Kidney epithelial cell (primary cell): Measurements from ENCODE around the gene INPP5A. TPM values are rescaled to one million over a fixed set of nuclear protein-coding genes. Genes with fewer than 3 reads are reported as not detected.

ENCODE experiments used
- DNase-seq: peaks from one replicate; pipeline ENCODE4 v3.0.0-alpha.2; 2010; ENCODE audit warnings: low read depth
- H3K27me3 ChIP-seq: 2 replicates; pipeline ENCODE4 v1.6.0; 2011; ENCODE audit warnings: low read length; ENCODE audit not compliant: control insufficient read depth, insufficient read depth
- H3K36me3 ChIP-seq: 2 replicates; pipeline ENCODE4 v1.5.1; 2011; ENCODE audit warnings: low read length; ENCODE audit not compliant: control insufficient read depth, insufficient read depth
- H3K4me3 ChIP-seq: 2 replicates; pipeline ENCODE4 v1.5.1; 2011; ENCODE audit warnings: low read depth, mild to moderate bottlenecking, control low read depth, low read length
- CTCF ChIP-seq: IDR thresholded peaks from 2 replicates; pipeline ENCODE4 v1.5.1; 2011; ENCODE audit warnings: mild to moderate bottlenecking, moderate library complexity, low read length, control low read depth, inconsistent platforms; ENCODE audit not compliant: insufficient read depth, poor library complexity, severe bottlenecking
- total RNA-seq: library from RNA; depleted of rRNA; stranded (reverse); fragments of >200 nt; gene quantifications from 2 replicates; pipeline ENCODE4 v1.2.3, GENCODE V29; 2015

Gene INPP5A
- total RNA-seq, 1 donor from 2014 or later: 45.1 TPM

GRCh38 chr10:132808383-132809231, 271.0 kb downstream of the INPP5A start:
- H3K4me3 ChIP-seq: no peak overlapping the region
- no peak for DNase-seq
- H3K27me3 ChIP-seq: peaks cover 29% of the 10 kb centered on the region

GRCh38 chr10:132809232-132810140, 271.9 kb downstream of the INPP5A start:
- H3K36me3 ChIP-seq: no peaks in the 10 kb centered on the region
- peaks cover 29% of the 10 kb centered on the region for H3K27me3 ChIP-seq
- no peak overlapping the region for H3K4me3 ChIP-seq
- no peak for DNase-seq
- TF ChIP-seq CTCF: no peak

More at GRCh38 chr10:132808383-132809231, 271.0 kb downstream of the INPP5A start:
- no peak for TF ChIP-seq CTCF
- H3K36me3 ChIP-seq: no peaks in the 10 kb centered on the region

DNA sequence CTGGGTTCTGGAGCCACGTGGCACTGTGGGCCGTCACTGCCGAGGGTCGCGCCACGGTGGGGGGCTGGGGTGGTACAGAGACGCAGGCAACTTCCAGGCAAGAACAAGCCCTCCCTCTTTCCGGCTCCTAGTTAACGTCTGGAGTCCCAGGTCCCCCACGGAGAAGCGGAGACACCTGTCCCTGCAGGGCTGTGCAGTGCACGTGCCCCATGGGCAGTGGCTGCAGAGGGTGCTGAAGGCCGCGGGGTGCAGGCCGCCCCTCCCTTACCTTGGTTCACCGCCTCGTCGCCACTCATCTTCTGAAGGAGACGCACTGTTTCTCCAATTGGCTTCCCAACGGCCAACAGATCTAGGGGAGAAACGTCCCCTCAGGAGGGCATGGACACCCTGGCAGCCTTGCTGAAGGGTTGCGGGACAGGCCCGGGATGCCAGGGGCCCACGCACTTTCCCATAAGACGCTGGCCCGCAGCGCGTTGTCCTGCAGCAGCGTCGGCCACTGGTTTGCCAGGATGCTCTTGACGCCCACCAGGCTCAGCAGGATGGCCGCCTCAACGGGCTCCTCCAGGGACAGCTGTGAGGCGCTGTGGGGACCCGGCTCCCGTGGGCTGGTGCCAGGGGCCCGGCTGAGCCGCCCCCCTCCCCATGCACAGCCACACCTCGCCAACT, 272.7 kb downstream of the INPP5A start:
- peaks cover 26% of the 10 kb centered on the region for H3K27me3 ChIP-seq
- H3K36me3 ChIP-seq: no peaks in the 10 kb centered on the region
- no peak for TF ChIP-seq CTCF
- no peak for DNase-seq
- no peak overlapping the region for H3K4me3 ChIP-seq

DNA sequence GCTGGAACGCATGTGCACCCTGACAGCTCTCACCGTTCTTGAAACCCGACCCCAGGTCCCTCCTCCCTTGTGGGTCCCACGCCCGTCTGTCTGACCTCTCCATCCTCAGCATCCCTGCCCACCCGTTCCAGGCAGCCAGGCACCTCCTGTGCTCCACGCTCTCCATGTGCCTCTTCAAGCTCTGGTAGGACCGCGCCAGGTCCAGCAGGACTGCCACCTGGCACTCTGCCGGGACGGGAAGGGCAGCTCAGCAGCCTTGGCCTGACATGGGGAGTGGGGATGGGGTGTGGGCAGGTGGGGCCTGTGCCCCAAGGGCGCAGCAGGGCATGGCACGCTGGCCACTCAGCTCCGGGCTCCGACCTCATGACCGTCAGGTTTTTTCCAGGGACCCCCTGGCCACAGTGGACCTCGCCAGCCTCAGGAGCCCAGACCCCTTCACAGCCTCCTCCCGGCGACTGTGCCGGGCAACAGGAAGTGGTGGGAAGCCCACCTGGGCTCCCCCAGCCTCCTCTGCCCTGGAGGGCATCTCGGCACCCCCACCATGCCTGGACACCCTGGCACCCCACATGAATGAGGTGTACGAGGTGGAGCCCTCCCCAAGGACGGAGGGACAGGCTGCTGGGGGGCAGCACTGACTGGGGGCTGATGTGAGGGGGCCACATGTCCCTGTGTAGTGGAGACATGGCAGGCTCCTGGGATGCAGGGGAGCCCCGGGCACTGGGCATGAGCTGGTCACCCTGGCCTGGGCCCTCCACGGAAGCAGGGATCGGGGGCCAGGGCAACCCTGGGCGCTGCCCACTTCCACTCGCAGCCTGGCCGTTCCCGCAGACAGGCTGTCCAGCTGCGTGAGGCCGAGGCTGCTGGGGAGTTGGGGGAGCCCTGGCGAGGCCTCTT, 273.5 kb downstream of the INPP5A start:
- DNase-seq: no peak
- H3K4me3 ChIP-seq: no peak overlapping the region
- no peak for TF ChIP-seq CTCF
- H3K27me3 ChIP-seq: peaks cover 21% of the 10 kb centered on the region
- H3K36me3 ChIP-seq: no peaks in the 10 kb centered on the region

- no peak for DNase-seq
- Histone ChIP-seq H3K4me3 (no peak overlapping the region), H3K36me3 (no peaks in the 10 kb centered on the region), H3K27me3 (peaks cover 18% of the 10 kb centered on the region)
- TF ChIP-seq CTCF: no peak
Measured at GRCh38 chr10:132811891-132812481, 274.4 kb downstream of the INPP5A start.
